GM19193 (cell line): ENCODE results near the gene SH3RF3.

Experiments used
- POLR2A ChIP-seq: IDR thresholded peaks from 4 replicates; pipeline ENCODE4 v1.6.1; 2011; ENCODE audit not compliant: insufficient read depth, insufficient read length; ENCODE audit errors: extremely low read depth

Gene SH3RF3

GRCh38 chr2:109129921-109130722 is 1.1 kb downstream of the SH3RF3 start:
- TF ChIP-seq POLR2A = no peak

GRCh38 chr2:109130723-109130995 is 1.7 kb downstream of the SH3RF3 start:
- no peak for TF ChIP-seq POLR2A

GRCh38 chr2:109131777-109132176 is 2.8 kb downstream of the SH3RF3 start:
- TF ChIP-seq POLR2A = no peak

- no peak for TF ChIP-seq POLR2A
Observed at GRCh38 chr2:109132626-109133025, 3.6 kb downstream of the SH3RF3 start.

GRCh38 chr2:109133746-109134145 is 4.7 kb downstream of the SH3RF3 start:
- no peak for TF ChIP-seq POLR2A

GRCh38 chr2:109134741-109135358 is 5.8 kb downstream of the SH3RF3 start:
- TF ChIP-seq POLR2A = no peak

- no peak for TF ChIP-seq POLR2A
Observed at GRCh38 chr2:109135359-109136197, 6.6 kb downstream of the SH3RF3 start.

GRCh38 chr2:109136542-109136941 is 7.5 kb downstream of the SH3RF3 start:
- TF ChIP-seq POLR2A = no peak

- no peak for TF ChIP-seq POLR2A
Observed at GRCh38 chr2:109137616-109138015, 8.6 kb downstream of the SH3RF3 start.

GRCh38 chr2:109138449-109138848 is 9.4 kb downstream of the SH3RF3 start:
- TF ChIP-seq POLR2A = no peak

- TF ChIP-seq POLR2A = no peak
Observed at GRCh38 chr2:109139002-109139401, 10.0 kb downstream of the SH3RF3 start.

GRCh38 chr2:109139865-109140396 is 10.9 kb downstream of the SH3RF3 start:
- no peak for TF ChIP-seq POLR2A

GRCh38 chr2:109141006-109141600 is 12.1 kb downstream of the SH3RF3 start:
- no peak for TF ChIP-seq POLR2A

GRCh38 chr2:109141727-109142283 is 12.8 kb downstream of the SH3RF3 start:
- TF ChIP-seq POLR2A = no peak
